GM12892 (cell line): ENCODE data around the gene CBLB.

Source experiments
- POLR2A ChIP-seq: IDR thresholded peaks from 2 replicates; pipeline ENCODE4 v1.6.1; 2011; ENCODE audit warnings: low read depth, low read length, control low read depth
- POLR2AphosphoS5 ChIP-seq: IDR thresholded peaks from 2 replicates; pipeline ENCODE4 v1.6.1; 2011; ENCODE audit warnings: low read depth, low read length, control low read depth
- TAF1 ChIP-seq: IDR thresholded peaks from 2 replicates; pipeline ENCODE4 v1.6.1; 2011; ENCODE audit warnings: low read depth, mild to moderate bottlenecking, control low read depth, low read length, borderline replicate concordance

- TF ChIP-seq POLR2AphosphoS5 (no peak), POLR2A (no peak), TAF1 (no peak)
These were observed 12.0 kb upstream of the CBLB start for GRCh38 chr3:105880681-105881290.
